HUES6 (cell line): ENCODE measurements around the gene USH2A.

Experiments used
- H3K27ac ChIP-seq: 2 replicates; pipeline ENCODE4 v1.7.0; 2013; ENCODE audit warnings: low read depth, mild to moderate bottlenecking, low read length, inconsistent platforms
- H3K27me3 ChIP-seq: 2 replicates; pipeline ENCODE4 v1.6.1; 2013; ENCODE audit warnings: low read length; ENCODE audit not compliant: control insufficient read depth, insufficient read depth
- H3K36me3 ChIP-seq: 2 replicates; pipeline ENCODE4 v1.6.1; 2013; ENCODE audit warnings: low read length; ENCODE audit not compliant: control insufficient read depth, insufficient read depth
- H3K4me1 ChIP-seq: 2 replicates; pipeline ENCODE4 v1.6.1; 2013; ENCODE audit warnings: low read length; ENCODE audit not compliant: control insufficient read depth, insufficient read depth
- H3K4me3 ChIP-seq: 2 replicates; pipeline ENCODE4 v1.5.1; 2013; ENCODE audit warnings: low read depth, low read length
- H3K9ac ChIP-seq: one replicate; pipeline ENCODE4 v1.6.1; 2013; ENCODE audit warnings: mild to moderate bottlenecking, low read length
- H3K9me3 ChIP-seq: 2 replicates; pipeline ENCODE4 v1.6.1; 2013; ENCODE audit warnings: low read depth, low read length; ENCODE audit not compliant: control insufficient read depth, insufficient read depth

Gene USH2A, protein sequence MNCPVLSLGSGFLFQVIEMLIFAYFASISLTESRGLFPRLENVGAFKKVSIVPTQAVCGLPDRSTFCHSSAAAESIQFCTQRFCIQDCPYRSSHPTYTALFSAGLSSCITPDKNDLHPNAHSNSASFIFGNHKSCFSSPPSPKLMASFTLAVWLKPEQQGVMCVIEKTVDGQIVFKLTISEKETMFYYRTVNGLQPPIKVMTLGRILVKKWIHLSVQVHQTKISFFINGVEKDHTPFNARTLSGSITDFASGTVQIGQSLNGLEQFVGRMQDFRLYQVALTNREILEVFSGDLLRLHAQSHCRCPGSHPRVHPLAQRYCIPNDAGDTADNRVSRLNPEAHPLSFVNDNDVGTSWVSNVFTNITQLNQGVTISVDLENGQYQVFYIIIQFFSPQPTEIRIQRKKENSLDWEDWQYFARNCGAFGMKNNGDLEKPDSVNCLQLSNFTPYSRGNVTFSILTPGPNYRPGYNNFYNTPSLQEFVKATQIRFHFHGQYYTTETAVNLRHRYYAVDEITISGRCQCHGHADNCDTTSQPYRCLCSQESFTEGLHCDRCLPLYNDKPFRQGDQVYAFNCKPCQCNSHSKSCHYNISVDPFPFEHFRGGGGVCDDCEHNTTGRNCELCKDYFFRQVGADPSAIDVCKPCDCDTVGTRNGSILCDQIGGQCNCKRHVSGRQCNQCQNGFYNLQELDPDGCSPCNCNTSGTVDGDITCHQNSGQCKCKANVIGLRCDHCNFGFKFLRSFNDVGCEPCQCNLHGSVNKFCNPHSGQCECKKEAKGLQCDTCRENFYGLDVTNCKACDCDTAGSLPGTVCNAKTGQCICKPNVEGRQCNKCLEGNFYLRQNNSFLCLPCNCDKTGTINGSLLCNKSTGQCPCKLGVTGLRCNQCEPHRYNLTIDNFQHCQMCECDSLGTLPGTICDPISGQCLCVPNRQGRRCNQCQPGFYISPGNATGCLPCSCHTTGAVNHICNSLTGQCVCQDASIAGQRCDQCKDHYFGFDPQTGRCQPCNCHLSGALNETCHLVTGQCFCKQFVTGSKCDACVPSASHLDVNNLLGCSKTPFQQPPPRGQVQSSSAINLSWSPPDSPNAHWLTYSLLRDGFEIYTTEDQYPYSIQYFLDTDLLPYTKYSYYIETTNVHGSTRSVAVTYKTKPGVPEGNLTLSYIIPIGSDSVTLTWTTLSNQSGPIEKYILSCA (N-terminal part only)

DNA sequence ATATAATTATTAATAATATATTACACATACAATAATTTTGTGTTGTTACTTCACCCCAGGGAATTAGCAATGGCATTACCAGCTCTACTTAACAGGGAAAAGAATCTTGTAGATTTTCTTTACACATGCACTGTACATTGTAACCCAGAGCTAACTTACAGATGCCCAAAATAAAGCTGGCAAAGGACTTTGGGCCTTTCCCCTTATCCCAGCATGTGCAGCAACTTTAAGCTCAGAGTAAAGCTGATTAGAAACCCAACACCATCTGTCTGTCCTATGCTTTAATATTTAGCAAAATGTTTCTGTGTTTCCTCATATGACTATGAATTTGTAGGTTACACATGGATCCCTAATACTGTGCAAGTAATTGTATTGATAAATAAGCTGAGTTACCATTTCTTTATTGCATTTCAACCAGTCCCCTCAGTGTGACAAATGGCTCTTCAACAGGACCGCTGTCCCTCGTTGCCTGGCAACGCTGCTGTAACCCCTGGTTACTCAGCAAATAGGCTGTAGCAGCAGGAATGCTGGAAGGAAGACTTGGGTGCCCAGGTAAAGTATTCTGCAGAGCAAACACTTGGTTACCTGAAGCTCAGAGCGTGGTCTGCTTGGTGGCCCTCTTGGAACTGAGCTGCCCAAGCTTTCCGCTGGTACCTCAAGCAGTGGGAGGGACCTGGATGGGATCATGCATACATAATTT is at the start of gene USH2A:
Gene USH2A, minus strand, starts transcription at position 628 of the 700 bp plus-strand sequence. CDS start 1,112 bp downstream, outside the sequence.
- Histone ChIP-seq H3K9ac (no peak within 1 kb of the TSS), H3K4me3 (no peak within 1 kb of the TSS), H3K27ac (no peak within 1 kb of the TSS), H3K4me1 (no peaks in the 10 kb centered on the region), H3K36me3 (no peaks in the 10 kb centered on the region), H3K9me3 (no peaks in the 10 kb centered on the region), H3K27me3 (no peaks in the 10 kb centered on the region)

DNA sequence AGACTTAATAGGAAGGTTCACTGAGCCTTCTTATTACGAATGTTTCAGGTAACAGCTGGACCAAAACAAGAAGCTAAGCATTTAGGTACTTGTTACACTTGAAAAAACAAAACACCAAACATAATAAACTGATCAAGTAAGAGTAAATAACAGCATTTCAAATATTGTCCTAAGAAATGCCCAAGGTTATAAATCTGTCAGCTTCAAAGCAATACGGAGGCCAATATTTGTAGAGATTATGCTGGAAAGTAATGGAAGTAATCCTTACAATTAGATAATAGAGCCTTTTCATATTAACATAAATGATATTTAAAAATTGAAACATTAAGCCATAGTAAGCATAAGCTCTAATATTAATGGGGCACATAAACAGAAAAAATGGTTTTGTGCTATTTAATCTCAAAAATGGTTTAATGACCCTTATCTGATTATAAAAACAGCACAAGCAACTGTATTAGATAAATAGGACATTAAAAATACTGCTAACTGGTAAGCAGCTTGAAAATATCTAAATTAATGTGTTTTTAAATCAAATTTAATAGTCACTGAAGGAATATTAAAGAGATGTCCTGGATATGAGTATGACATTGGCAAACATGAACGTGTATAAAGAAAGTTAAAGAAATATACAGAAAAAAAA is 43.0 kb upstream of the USH2A start:
- Histone ChIP-seq H3K9me3 (no peaks in the 10 kb centered on the region), H3K4me1 (no peaks in the 10 kb centered on the region), H3K4me3 (no peak overlapping the region), H3K9ac (no peak overlapping the region), H3K27ac (no peak overlapping the region), H3K36me3 (no peaks in the 10 kb centered on the region), H3K27me3 (no peaks in the 10 kb centered on the region)

DNA sequence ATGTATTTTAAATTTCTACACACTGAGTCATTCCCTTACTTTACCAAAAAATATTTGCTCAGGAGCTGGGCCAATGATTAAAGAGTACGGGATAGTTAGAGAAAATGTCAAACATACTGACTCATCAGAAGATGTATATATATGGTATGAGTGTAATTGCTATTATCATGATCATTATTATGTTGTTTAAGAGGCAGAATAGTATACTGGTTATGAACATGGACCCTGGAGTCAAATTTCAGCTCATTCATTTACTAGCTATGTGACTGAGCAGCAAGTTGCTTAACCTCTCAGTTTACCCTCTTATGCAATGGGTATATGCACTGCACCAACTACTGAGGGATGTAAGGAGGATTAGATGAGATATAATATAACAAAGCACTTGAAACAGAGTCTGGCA is 41.2 kb upstream of the USH2A start:
- Histone ChIP-seq H3K9me3 (no peaks in the 10 kb centered on the region), H3K27me3 (no peaks in the 10 kb centered on the region), H3K36me3 (no peaks in the 10 kb centered on the region), H3K27ac (no peak overlapping the region), H3K4me1 (no peaks in the 10 kb centered on the region), H3K9ac (no peak overlapping the region), H3K4me3 (no peak overlapping the region)

DNA sequence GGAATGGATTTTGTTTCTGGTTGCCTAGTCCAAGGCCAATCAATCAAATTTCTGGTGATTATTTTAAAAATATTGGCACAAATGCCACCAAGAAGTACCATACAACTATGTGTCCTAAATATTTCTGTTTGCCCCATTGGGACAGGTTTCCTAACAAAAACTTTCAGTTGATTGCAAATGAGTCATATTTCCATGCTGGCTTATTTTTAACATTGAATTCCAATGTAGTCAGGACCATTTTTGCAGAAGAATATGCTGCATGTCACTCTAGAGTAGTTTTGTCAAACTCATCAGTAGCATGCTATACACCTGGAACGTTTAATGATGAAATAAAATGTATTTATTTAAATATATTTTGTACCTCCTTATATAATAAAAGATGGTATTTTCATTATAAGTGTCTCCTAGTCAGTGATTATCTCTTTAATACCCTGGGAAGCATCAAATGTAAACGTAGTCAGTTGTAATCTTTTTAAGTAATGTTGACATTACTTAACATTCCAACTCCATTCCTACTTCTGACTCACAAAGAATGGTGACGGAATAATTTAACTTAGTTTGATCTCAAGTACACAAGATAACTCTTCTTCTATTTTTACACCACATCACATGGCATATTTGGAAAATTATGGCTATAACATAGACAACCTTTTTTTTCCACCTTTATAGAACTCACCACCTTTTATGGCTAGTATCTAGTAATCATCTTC is 39.0 kb upstream of the USH2A start:
- Histone ChIP-seq H3K36me3 (no peaks in the 10 kb centered on the region), H3K9ac (no peak overlapping the region), H3K27me3 (no peaks in the 10 kb centered on the region), H3K4me3 (no peak overlapping the region), H3K27ac (no peak overlapping the region), H3K4me1 (no peaks in the 10 kb centered on the region), H3K9me3 (no peaks in the 10 kb centered on the region)

DNA sequence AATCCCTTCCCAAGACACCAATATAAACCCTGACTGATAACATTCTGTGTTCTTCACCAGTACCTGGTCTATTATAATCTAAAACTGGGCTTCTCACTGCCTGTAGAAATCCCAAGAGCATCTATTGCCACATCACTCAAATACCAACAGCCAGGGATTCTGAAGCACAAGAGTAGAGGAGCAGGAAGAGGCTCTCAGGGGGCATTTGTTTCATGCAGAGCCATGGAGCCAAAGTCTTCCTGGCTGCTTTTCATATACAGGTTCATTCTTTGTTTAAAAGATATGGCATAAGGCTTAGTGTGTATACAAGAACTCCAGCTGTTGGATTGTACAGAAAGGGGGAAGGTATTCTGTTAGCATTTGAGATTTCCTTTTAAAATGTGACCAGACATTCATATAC is 38.2 kb upstream of the USH2A start:
- Histone ChIP-seq H3K4me3 (no peak overlapping the region), H3K27me3 (no peaks in the 10 kb centered on the region), H3K9ac (no peak overlapping the region), H3K36me3 (no peaks in the 10 kb centered on the region), H3K27ac (no peak overlapping the region), H3K4me1 (peaks cover 4% of the 10 kb centered on the region; the same call in 1 of the 2 replicates), H3K9me3 (no peaks in the 10 kb centered on the region)

DNA sequence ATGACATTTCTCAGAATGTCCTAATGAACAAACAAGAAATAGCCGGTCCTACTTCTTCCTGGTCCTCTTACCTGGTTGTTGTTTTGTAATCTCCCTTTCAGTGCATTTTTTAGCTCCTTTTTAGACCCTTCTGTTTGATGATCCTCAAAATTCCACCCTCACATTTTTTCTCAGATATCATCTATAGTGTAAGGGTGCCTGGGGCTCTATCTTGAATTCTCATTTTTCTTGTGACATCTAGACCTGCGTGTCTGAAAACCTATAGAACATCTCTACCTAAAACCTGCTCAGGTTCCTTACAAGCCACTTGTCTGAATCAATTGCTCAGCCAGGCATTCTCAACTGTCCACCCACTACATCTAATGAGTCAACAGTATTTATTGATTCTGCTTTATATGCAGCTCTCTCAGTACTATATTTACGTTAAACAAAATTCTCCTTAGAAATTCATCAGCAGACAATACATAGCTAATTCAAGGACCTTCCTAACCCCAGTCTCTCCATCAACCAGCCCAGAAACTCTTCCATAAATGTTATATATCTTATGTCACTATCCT is 36.5 kb upstream of the USH2A start:
- Histone ChIP-seq H3K4me1 (peaks cover 4% of the 10 kb centered on the region; the same call in 1 of the 2 replicates), H3K9ac (no peak overlapping the region), H3K27ac (no peak overlapping the region), H3K9me3 (no peaks in the 10 kb centered on the region), H3K4me3 (no peak overlapping the region), H3K36me3 (no peaks in the 10 kb centered on the region), H3K27me3 (no peaks in the 10 kb centered on the region)

DNA sequence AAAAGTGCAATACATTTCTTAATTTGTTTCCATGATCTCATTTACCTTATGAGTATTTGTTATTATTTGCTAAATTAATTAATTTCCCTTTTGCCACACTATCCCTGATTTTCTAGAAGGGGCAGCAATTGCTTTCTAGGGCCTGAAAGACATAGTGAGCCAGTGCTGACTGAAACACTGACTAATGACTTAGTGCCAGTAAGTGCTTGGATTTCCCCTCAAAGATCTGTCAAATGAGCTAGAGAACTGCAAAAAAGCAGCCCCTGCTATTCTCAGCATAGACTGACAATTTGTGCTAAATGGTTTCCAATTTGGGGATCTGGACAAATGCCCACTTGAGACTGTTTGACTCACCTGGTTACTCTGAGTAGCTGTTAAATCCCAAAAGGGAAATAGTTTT is 35.6 kb upstream of the USH2A start:
- Histone ChIP-seq H3K9ac (no peak overlapping the region), H3K27ac (no peak overlapping the region)

DNA sequence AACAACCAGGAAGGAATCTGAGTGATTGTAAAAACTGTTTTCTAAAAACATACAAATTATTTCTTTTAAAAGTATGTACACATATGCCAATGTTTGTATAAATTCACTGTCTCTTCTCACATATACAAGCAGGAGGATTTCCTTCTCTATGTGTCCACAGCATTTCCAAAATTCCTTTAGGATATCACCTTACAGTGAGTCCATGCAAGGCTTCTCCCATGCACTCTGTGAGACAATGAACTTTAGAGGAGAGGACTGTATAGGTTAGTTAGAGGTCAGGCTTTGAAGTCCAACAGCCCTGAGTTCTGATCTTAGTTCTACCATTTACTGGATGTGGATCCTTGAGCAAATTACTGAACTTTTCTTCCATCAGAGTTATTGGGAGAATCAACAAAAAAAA is 34.1 kb upstream of the USH2A start:
- Histone ChIP-seq H3K27ac (no peak overlapping the region), H3K4me1 (peaks cover 4% of the 10 kb centered on the region; the same call in 1 of the 2 replicates), H3K9ac (no peak overlapping the region), H3K4me3 (no peak overlapping the region), H3K36me3 (no peaks in the 10 kb centered on the region), H3K9me3 (no peaks in the 10 kb centered on the region), H3K27me3 (no peaks in the 10 kb centered on the region)

More for the DNA sequence above, 35.6 kb upstream of the USH2A start:
- H3K9me3 ChIP-seq: no peaks in the 10 kb centered on the region
- no peaks in the 10 kb centered on the region for H3K27me3 ChIP-seq
- H3K4me3 ChIP-seq: no peak overlapping the region
- no peaks in the 10 kb centered on the region for H3K36me3 ChIP-seq
- peaks cover 4% of the 10 kb centered on the region; the same call in 1 of the 2 replicates for H3K4me1 ChIP-seq

DNA sequence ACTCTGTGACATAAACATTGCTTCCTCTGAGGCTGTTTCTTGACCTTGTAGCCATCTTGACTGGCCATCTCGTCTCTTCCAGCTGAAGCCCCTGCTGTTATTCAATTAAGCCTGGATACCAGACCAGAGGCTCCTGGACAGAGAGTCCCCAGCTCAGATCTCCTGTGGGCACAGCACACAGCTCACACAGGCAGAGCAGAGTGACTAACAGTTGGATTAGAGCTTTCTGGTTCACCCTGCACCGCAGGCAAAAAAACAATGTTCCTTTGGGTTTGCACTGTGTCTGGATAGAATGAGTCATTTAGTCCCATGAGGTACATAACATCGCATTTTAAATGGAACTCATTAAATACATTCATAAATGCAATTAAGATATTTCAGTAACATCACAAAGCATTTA is 33.4 kb upstream of the USH2A start:
- peaks cover 4% of the 10 kb centered on the region; the same call in 1 of the 2 replicates for H3K4me1 ChIP-seq
- no peak overlapping the region for H3K9ac ChIP-seq
- no peaks in the 10 kb centered on the region for H3K27me3 ChIP-seq
- no peaks in the 10 kb centered on the region for H3K9me3 ChIP-seq
- no peak overlapping the region for H3K4me3 ChIP-seq
- H3K27ac ChIP-seq: no peak overlapping the region
- no peaks in the 10 kb centered on the region for H3K36me3 ChIP-seq
